Neural cell (in vitro differentiated cells): ENCODE measurements around the gene PTX4.

Experiments
- CTCF ChIP-seq: fragments of 450-650 bp; IDR thresholded peaks from 2 replicates; pipeline ENCODE4 v1.5.1; 2014; ENCODE audit warnings: antibody characterized with exemption, mild to moderate bottlenecking, moderate library complexity; ENCODE audit not compliant: poor library complexity, severe bottlenecking
- EZH2 ChIP-seq: fragments of 200-600, 300-800 bp; shearing (Covaris generic), sonication (generic); IDR thresholded peaks from 2 replicates; pipeline ENCODE4 v1.6.1; 2014; ENCODE audit warnings: antibody characterized with exemption, low read length, borderline replicate concordance, mild to moderate bottlenecking; ENCODE audit not compliant: insufficient read depth, poor library complexity, severe bottlenecking
- MXI1 ChIP-seq: fragments of 450-650 bp; conservative IDR thresholded peaks from 2 replicates; pipeline ENCODE4 v1.6.1; 2014; ENCODE audit warnings: antibody characterized with exemption, mild to moderate bottlenecking; ENCODE audit not compliant: poor library complexity, severe bottlenecking
- POLR2AphosphoS5 ChIP-seq: IDR thresholded peaks from 2 replicates; pipeline ENCODE4 v1.6.1; 2012
- RAD21 ChIP-seq: fragments of 450-650 bp; conservative IDR thresholded peaks from 2 replicates; pipeline ENCODE4 v1.6.1; 2014; ENCODE audit warnings: antibody characterized with exemption, mild to moderate bottlenecking, moderate library complexity
- REST ChIP-seq: IDR thresholded peaks from 2 replicates; pipeline ENCODE4 v1.6.1; 2012; ENCODE audit warnings: borderline replicate concordance
- SMC3 ChIP-seq: fragments of 450-650 bp; conservative IDR thresholded peaks from 2 replicates; pipeline ENCODE4 v1.6.1; 2014; ENCODE audit warnings: antibody characterized with exemption, mild to moderate bottlenecking, moderate library complexity; ENCODE audit not compliant: poor library complexity
- TAF1 ChIP-seq: IDR thresholded peaks from 2 replicates; pipeline ENCODE4 v1.6.1; 2012; ENCODE audit warnings: low read depth

GRCh38 chr16:1452530-1452929, 36.2 kb downstream of the PTX4 start:
- TF ChIP-seq POLR2AphosphoS5 (no peak), CTCF (no peak), REST (no peak), MXI1 (no peak), RAD21 (no peak), EZH2 (no peak), SMC3 (no peak), TAF1 (no peak)
